Common myeloid progenitor, CD34-positive (primary cell): Measurements from ENCODE around the gene FSCN2.

Experiments used
- CTCF ChIA-PET: fragments of 350-600 bp; sonication (Branson Sonifier 250); formaldehyde crosslinking; loops from one replicate; lab custom pipeline; 2021; ENCODE audit warnings: antibody characterized with exemption; lab: Charles Lee
- POLR2A ChIA-PET: fragments of 350-600 bp; sonication (Branson Sonifier 250); formaldehyde crosslinking; loops from one replicate; lab custom pipeline; 2021; ENCODE audit warnings: antibody characterized with exemption; lab: Charles Lee
- DNase-seq, 3 donors: peaks; one replicate each; pipeline versions ENCODE4 v3.0.0 to v3.0.0-alpha.2; 2013
- H3K27ac ChIP-seq, 2 experiments: 1 replicate in 1 of 2; 2 replicates in 1 of 2; pipeline ENCODE4 v1.7.0; 2013; ENCODE audit warnings: inconsistent platforms in 2 of 2, low read length in 2 of 2, mild to moderate bottlenecking in 2 of 2, low read depth in 1 of 2, moderate library complexity in 1 of 2; ENCODE audit not compliant: severe bottlenecking in 2 of 2, insufficient read depth in 1 of 2, poor library complexity in 1 of 2
- H3K27me3 ChIP-seq, 5 experiments: replicated peaks in 2 of 5; 1 replicate in 3 of 5; 2 replicates in 2 of 5; pipeline versions ENCODE4 v1.6.1 to v1.7.0; 2013; ENCODE audit warnings: low read length in 4 of 5, mild to moderate bottlenecking in 2 of 5, moderate library complexity in 2 of 5, inconsistent platforms in 1 of 5; ENCODE audit not compliant: insufficient read depth in 5 of 5, control insufficient read depth in 4 of 5
- H3K36me3 ChIP-seq, 4 experiments: 1 replicate in 2 of 4; 2 replicates in 2 of 4; pipeline versions ENCODE4 v1.6.1 to v1.7.0; 2013; ENCODE audit warnings: low read length in 3 of 4, control low read depth in 1 of 4, mild to moderate bottlenecking in 1 of 4; ENCODE audit not compliant: control insufficient read depth in 4 of 4, insufficient read depth in 4 of 4
- H3K4me1 ChIP-seq, 4 experiments: 1 replicate in 3 of 4; 2 replicates in 1 of 4; pipeline versions ENCODE4 v1.6.1 to v1.7.1; 2013; ENCODE audit warnings: low read length in 3 of 4, mild to moderate bottlenecking in 3 of 4, control low read depth in 1 of 4, inconsistent platforms in 1 of 4, moderate library complexity in 1 of 4; ENCODE audit not compliant: control insufficient read depth in 4 of 4, insufficient read depth in 4 of 4; ENCODE audit errors: control extremely low read depth in 1 of 4
- H3K4me3 ChIP-seq, 7 experiments: 1 replicate in 4 of 7; 2 replicates in 3 of 7; pipeline versions ENCODE4 v1.5.1 to v1.7.0; 2013; ENCODE audit warnings: mild to moderate bottlenecking in 7 of 7, low read length in 6 of 7, moderate library complexity in 6 of 7, inconsistent platforms in 2 of 7, low read depth in 2 of 7, control low read depth in 1 of 7; ENCODE audit not compliant: insufficient read depth in 4 of 7, control insufficient read depth in 1 of 7; ENCODE audit errors: extremely low read depth in 1 of 7
- H3K9me3 ChIP-seq, 5 experiments: 1 replicate in 4 of 5; 2 replicates in 1 of 5; pipeline versions ENCODE4 v1.6.1 to v1.7.1; 2013; ENCODE audit warnings: low read length in 4 of 5, mild to moderate bottlenecking in 2 of 5, inconsistent platforms in 1 of 5, low read depth in 1 of 5, moderate library complexity in 1 of 5; ENCODE audit not compliant: control insufficient read depth in 4 of 5, insufficient read depth in 2 of 5; ENCODE audit errors: control extremely low read depth in 1 of 5
- WGBS: methylation state at CpG from one replicate; pipeline ENCODE4 v1.1.5; 2013; ENCODE audit not compliant: insufficient coverage; 5-methylcytosine and 5-hydroxymethylcytosine counted together

Gene FSCN2

DNA sequence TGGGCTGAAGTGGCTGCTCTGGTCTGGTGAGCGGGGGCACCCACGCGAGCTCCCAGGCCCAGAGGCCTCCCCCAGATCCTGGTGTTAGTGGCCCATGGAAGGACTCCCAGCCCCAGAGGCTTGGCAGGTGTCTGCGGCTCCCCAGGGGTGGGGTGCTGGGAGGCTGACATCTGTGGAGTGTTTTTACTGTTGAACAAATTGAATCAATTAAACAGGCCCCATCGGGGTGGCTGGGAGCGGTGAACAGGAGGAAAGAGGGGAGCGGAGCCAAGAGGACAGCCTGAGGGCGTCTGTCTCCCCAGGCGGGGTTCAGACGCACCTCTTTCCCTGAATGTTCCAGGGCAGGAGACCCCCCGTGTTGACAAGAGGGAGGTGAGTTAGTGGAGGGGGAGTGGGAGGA, 45.5 kb upstream of the FSCN2 start:
- H3K4me1 ChIP-seq = peaks cover 4 to 79% (median 62%) of the 10 kb centered on the region in 4 experiments
- ChIA-PET POLR2A (interaction anchor here (0.6 to 3.6 kb wide), 4 partner anchors 34 to 1099 kb away, joined by 3 to 20 read pairs (median 3); no protein-coding TSS in a partner anchor), CTCF (interaction anchor here (0.7 to 4.0 kb wide), 10 partner anchors 9 to 91 kb away, joined by 3 to 29 read pairs (median 4); no protein-coding TSS in a partner anchor)

DNA sequence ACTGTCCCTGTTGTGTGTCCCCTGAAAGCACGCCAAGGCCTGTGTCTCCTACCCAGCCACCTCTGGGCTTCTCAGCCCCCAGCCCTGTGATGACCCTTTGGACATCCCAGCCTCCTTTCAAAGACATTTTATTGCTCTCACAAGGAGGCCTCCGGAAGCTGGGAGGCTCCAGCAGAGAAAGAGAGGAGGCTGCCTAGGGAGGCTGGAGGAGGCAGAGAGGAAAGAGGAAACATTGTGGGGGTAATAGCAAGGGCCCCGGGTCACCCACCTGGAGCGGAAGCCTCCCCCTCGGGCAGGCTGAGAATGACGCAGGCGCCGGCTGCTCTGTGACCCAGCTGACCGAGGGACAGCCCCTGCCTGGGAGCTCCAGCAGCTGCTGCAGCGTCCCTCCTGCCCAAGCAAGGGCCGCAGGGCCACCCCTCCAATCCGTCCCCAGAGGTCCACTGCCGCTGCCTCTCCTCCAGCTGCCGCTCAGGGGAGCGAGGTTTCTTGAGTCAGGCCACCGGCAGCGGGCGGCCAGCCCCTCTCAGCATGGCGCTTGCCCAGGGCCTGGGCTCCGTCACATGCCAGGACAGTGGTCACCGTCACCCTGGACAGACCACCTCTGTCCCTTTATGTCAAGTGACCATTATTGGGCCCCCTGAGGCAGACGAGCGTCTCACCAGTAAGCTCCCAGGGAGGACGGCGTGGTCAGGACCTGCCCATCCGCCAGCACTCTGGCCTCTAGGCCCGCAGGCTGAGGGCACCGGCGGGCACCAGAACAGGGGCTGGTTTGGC, 44.9 kb upstream of the FSCN2 start:
- Histone ChIP-seq H3K4me3 (peak overlapping the region in 5 of 7 experiments; percentile 20 to 64 (median 59)), H3K36me3 (no peaks in the 10 kb centered on the region), H3K27ac (no peak overlapping the region), H3K4me1 (peaks cover 4 to 83% (median 67%) of the 10 kb centered on the region in 4 experiments), H3K27me3 (no peaks in the 10 kb centered on the region), H3K9me3 (no peaks in the 10 kb centered on the region)
- peak; percentile 72 to 88 (median 87) for DNase-seq
- POLR2A ChIA-PET = interaction anchor here (0.6 to 3.6 kb wide), 4 partner anchors 27 to 54 kb away, joined by 3 to 20 read pairs (median 6); partner anchors contain the start of gene ACTG1
- CTCF ChIA-PET = interaction anchor here (1.0 to 4.0 kb wide), 16 partner anchors 9 to 229 kb away, joined by 3 to 29 read pairs (median 6); no protein-coding TSS in a partner anchor
- WGBS = 46% methylated on average over 28 of the region's 29 CpGs

More for the DNA sequence above, 45.5 kb upstream of the FSCN2 start:
- Histone ChIP-seq H3K4me3 (peak overlapping the region in 1 of 7 experiments; percentile 63), H3K36me3 (no peaks in the 10 kb centered on the region), H3K27me3 (no peaks in the 10 kb centered on the region), H3K9me3 (no peaks in the 10 kb centered on the region), H3K27ac (no peak overlapping the region)
- no peak for DNase-seq
- whole genome bisulfite sequencing = 60% methylated on average over 4 of the region's 11 CpGs

DNA sequence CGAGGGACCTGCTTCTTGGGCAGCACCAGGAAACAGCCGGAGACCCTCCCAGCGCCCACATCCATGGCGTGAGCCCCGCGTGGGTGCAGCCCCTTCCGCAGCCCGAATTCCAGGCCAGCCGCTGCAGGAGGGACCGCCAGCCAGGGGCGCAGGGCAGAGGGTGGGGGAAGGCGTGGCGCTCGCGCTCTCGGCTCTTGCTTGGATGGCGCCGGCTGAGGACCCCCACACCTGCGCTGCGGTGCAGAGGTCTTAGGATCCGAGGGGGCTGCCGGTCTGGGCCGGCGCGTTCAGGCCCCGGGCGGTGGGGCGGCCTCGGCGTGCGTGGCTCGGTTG, 44.3 kb upstream of the FSCN2 start:
- no peaks in the 10 kb centered on the region for H3K27me3 ChIP-seq
- no peak for DNase-seq
- H3K9me3 ChIP-seq = no peaks in the 10 kb centered on the region
- peak overlapping the region in 6 of 7 experiments; percentile 20 to 64 (median 48) for H3K4me3 ChIP-seq
- no peaks in the 10 kb centered on the region for H3K36me3 ChIP-seq
- H3K27ac ChIP-seq = no peak overlapping the region
- ChIA-PET CTCF (interaction anchor here (1.0 to 4.0 kb wide), 15 partner anchors 8 to 229 kb away, joined by 3 to 29 read pairs (median 8); no protein-coding TSS in a partner anchor), POLR2A (interaction anchor here (1.2 to 3.6 kb wide), 5 partner anchors 28 to 56 kb away, joined by 4 to 20 read pairs (median 8); partner anchors contain the start of gene ACTG1)
- 9% methylated on average over 32 of the region's 32 CpGs for WGBS
- H3K4me1 ChIP-seq = peaks cover 4 to 89% (median 71%) of the 10 kb centered on the region in 4 experiments

DNA sequence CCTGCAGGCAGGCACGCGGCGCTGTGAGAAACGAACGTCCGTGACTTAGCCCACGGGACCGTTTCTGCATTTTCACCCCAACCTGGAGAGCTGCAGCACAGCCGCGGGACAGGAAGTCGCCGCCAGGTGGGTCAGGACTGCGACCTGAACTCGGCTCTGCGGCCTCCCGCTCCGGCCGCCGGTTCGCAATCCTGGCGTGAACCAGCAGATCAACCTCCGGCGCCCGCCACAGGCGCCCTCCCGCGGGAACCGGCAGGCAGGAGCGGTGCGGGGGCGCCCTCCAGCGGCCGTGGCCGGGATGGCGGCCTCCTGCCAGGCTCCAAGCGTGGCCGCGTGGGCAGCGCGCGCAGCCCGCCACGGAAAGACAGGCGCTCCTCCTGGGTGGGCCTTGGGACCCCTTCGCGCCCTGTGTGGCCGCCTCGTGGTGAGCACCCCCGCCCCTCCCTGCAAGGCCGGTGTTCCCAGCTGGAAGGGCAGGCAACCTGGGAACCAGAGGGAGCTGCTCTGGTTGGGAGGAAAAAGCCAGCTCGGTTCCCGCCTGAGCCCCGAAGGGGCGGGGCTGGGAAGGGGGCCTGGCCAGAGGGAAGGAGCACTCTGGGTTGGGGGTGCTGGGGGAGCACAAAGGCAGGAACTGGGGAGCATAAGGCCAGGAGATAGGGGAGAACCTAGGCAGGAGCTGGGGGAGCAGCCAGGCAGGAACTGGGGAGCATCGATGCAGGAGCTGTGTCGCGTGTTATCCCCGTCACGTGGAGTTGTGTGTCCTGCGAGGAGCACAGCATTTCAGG, 43.8 kb upstream of the FSCN2 start:
- no peaks in the 10 kb centered on the region for H3K27me3 ChIP-seq
- peak; percentile 83 to 89 (median 89) for DNase-seq
- POLR2A ChIA-PET = interaction anchor here (1.0 to 2.2 kb wide), 7 partner anchors 25 to 87 kb away, joined by 3 to 12 read pairs (median 4); partner anchors contain the start of gene ACTG1
- peak overlapping the region in 5 of 7 experiments; percentile 34 to 64 (median 59) for H3K4me3 ChIP-seq
- no peak overlapping the region for H3K27ac ChIP-seq
- CTCF ChIA-PET = interaction anchor here (0.6 to 4.0 kb wide), 47 partner anchors 11 to 232 kb away, joined by 3 to 29 read pairs (median 4); partner anchors contain the start of genes ACTG1 and BAHCC1
- 8% methylated on average over 56 of the region's 60 CpGs for WGBS
- H3K36me3 ChIP-seq = no peaks in the 10 kb centered on the region
- H3K4me1 ChIP-seq = peaks cover 4 to 92% (median 73%) of the 10 kb centered on the region in 4 experiments
- no peaks in the 10 kb centered on the region for H3K9me3 ChIP-seq

DNA sequence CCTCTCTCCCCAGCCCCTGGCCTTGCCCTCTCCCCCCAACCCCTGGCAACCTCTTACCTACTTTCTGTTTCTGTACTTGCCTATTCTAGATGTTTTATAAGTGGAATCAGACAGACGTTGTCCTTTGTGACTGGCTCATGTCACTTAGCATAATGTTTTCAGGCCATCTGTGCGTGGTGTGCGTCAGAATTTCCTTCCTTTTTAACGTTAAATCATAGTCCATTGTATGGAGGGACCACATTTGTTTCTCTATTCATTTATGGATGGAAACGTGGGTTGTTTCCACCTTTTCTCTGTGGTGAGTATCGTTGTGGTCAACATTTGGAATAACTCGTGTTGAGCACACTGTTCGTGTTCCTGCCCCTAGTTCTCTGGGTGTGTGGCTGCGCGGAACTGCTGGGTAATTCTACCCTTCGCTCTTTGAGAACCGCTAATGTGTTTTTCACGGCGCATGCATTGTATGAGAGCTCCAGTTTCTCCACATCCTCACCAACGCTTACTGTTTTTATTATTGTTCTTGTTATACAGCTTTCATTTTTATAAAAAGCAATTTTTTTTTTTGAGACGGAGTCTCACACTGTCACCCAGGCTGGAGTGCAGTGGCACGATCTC, 41.9 kb upstream of the FSCN2 start:
- CTCF ChIA-PET = interaction anchor here (0.6 to 4.0 kb wide), 3 partner anchors 57 to 89 kb away, joined by 4 to 29 read pairs (median 14); no protein-coding TSS in a partner anchor
- POLR2A ChIA-PET = interaction anchor here (0.7 to 2.2 kb wide), 4 partner anchors 26 to 345 kb away, joined by 3 to 7 read pairs (median 4); partner anchors contain the start of gene ACTG1
- WGBS = 43% methylated on average over 5 of the region's 17 CpGs
- Histone ChIP-seq H3K27me3 (no peaks in the 10 kb centered on the region), H3K4me3 (peak overlapping the region in 1 of 7 experiments; percentile 51), H3K27ac (peak overlapping the region in 1 of 2 experiments; percentile 44), H3K9me3 (no peaks in the 10 kb centered on the region), H3K4me1 (peaks cover 4 to 86% (median 76%) of the 10 kb centered on the region in 4 experiments), H3K36me3 (no peaks in the 10 kb centered on the region)
- DNase-seq = peak; percentile 75 to 94 (median 93)

DNA sequence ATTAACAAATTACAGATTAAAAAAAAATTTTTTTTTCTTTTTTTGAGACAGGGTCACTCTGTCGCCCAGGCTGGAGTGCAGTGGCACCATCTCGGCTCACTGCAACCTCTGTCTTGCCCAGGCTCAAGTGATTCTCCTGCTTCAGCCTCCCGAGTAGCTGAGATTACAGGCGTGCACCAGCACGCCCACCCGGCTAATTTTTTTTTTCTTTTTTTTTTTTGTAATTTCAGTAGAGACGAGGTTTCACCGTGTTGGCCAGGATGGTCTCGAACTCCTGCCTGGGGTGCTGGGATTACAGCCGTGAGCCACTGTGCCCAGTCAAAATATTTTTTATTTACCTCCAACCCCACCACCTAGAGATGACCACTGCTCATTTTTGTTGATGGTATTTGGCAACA, 41.1 kb upstream of the FSCN2 start:
- ChIA-PET POLR2A (interaction anchor here (0.7 to 0.9 kb wide), 2 partner anchors 25 to 346 kb away, joined by 3 to 6 read pairs; partner anchors contain the start of gene ACTG1), CTCF (interaction anchor here (0.6 kb wide), 1 partner anchor 74 kb away, joined by 4 read pairs; no protein-coding TSS in a partner anchor)
- H3K4me3 ChIP-seq = peak overlapping the region in 1 of 7 experiments; percentile 69
- H3K9me3 ChIP-seq = no peaks in the 10 kb centered on the region
- WGBS = 93% methylated on average over 3 of the region's 10 CpGs
- no peak for DNase-seq
- no peaks in the 10 kb centered on the region for H3K27me3 ChIP-seq
- H3K27ac ChIP-seq = no peak overlapping the region
- no peaks in the 10 kb centered on the region for H3K36me3 ChIP-seq
- peaks cover 4 to 80% (median 69%) of the 10 kb centered on the region in 4 experiments for H3K4me1 ChIP-seq
